Posterior cingulate gyrus (tissue), 11 donors: ENCODE data around the gene DR1.
A peak's percentile ranks its signal among the peaks of the same experiment; 100 is the strongest.

Experiments used
- DNase-seq, 10 donors: peaks; one replicate each; pipeline versions ENCODE4 v3.0.0 to v3.0.0-alpha.2; 2020 to 2021; ENCODE audit warnings: mixed read lengths in 3 of 10
- intact Hi-C: fragments of 100-400 bp; cut with DNase I; formaldehyde crosslinking; loops from one replicate; pipeline ENCODE4 v1.15.1; 2023

The DR1 gene

DNA sequence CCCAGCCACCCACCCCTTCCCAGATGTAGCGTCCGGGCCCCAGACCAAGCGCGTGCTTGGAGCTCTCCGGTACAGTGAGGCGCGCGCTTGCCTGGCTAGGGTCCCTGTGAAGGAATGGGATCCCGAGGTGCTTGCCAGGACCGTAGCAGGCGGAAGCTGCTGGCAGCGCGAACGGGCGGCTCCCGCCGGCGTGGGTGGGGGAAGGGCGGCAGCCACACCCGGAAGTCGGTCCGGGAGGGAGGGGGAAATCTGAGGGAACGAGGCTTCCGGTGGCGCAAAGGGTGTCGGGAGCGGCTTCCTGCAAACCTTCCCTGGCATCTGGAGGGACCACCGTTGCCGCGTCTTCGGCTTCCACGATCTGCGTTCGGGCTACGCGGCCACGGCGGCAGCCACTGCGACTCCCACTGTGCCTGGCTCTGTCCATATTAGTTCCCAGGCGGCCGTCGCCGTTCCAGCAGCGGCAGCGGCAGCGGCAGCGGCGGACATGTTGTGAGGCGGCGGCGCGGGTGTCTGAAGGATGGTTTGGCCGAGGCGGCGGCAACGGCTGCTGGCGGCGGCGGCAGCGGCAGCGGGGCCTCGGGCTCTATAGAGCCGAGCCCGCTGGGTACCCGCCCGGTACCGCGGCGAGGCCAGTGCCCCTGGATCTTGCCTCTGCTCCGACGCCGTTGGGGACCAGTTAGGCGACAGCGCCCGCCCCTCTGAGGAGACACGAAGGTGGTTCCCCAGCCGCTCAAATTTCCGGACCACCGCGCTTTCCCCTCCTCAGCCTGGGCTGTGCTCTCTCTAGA is at the start of gene DR1:
TSS of gene DR1 (plus strand) at position 275 of the 788 bp plus-strand sequence. CDS start 739 bp downstream, outside the sequence.
- peak; percentile 89 to 99 (median 94) for DNase-seq
- intact Hi-C loops, result loop anchor here (5.0 kb wide), 3 partner anchors 164 to 501 kb away; partner anchors contain the start of genes CCDC18, MTF2 and TMED5

DNA sequence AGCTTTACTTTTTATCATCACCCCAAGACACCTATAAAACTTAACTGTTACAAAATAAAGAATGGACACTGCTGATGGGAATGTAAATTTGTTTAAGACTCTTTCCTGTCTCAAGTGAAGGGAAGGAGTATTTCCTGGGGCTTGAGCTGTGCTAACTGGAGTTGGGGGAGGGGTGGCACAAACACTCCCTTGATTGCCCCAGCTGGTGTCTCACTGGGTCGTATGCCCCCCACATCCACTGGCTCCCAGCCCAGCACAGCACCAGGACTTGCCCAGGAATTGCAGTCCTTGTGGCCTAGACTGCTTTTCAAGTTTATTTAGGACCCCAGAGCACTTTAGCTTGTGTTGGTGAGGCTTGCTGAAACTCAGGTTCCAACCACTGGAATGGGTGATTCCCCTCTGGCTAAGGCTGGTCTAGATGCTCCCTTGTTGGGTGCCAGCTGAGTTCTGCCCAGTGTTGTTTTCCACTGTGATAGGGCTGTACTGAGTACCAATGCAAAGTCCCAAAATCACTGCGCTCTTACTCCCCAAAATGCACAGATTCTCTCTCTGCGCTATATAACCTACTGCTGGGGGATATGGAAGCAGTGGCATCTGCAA is 49.1 kb upstream of the DR1 start:
- no peak for DNase-seq
- intact Hi-C loops, result no loop called here

DNA sequence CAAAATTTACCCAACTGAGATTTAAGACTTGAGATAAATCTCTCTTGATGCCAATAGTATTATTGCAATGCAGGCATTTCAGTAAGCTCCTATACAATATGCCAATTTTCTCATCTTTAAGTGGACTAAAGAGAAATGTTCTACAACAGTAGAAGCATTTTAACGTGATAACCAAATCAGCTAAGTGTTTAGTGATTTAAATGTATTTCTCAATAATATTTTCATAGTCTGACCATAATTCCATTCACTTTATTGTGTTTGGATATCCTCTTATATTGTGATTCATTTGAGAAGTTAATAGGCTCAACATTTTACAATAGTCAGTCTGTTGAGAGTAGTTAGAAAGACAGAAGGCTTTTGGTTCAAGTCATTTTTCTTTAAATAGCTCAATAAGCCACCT is 44.6 kb upstream of the DR1 start:
- no peak for DNase-seq
- intact Hi-C loops, result no loop called here

DNA sequence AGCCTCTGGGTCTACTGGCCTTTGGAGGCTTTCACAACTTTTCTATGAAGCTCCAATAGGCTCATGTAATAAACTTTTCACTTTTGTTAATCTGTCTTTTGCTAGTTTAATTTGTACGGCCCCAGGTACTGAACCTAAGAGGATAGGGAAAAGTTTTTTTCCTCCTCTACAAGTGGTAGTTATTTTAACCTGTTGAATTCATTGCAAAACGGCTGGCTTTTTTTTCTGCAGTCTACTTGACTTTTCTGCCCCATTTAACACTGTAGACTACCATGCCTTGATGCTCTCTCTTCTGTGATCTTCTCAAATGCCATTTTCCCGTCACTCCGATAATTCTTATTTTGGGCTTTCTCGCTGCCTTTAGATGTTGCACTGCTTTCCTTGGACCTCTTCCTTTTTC is 43.6 kb upstream of the DR1 start:
- intact Hi-C loops, result no loop called here
- no peak for DNase-seq

DNA sequence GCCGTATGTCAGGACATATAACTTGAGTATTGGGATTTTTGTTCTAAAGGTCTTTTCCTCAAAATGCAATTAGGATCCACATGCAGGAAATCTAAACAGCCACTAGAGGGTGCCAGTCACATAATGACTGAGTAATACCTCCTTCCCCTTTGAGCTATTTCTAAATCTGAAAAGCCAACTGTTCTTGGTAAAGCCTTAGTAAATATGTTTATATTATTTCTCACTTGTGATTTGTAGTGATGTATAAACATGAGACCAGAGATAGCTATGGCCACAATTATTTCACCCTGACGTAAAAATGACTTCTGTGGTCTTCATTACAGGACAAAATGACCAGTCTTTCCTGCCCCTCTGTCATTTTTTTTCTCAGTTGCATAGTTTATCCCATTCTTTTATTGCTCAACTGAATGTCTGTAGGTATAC is 41.0 kb upstream of the DR1 start:
- intact Hi-C loops, result no loop called here
- peak in 3 of 10 donors; percentile 16 to 38 (median 32) for DNase-seq

DNA sequence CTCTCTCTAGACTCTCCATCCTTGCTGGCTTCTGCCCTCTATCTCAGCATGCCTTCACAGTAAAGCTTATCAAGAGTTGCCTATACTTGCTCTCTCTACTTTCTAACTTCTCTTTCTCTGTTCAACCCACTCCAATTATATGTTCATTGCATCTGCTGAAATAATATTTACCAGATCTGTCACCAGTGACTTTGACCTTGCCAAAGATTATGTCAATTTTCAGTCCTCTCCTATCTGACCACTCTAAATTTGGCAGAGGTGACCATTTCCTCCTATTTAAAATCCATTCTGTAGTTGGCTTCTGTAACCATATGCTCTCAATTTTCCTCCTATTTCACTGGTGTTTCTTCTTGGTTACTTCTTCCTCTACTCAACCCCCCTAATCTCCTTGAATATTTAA is 38.8 kb upstream of the DR1 start:
- no peak for DNase-seq
- intact Hi-C loops, result no loop called here

DNA sequence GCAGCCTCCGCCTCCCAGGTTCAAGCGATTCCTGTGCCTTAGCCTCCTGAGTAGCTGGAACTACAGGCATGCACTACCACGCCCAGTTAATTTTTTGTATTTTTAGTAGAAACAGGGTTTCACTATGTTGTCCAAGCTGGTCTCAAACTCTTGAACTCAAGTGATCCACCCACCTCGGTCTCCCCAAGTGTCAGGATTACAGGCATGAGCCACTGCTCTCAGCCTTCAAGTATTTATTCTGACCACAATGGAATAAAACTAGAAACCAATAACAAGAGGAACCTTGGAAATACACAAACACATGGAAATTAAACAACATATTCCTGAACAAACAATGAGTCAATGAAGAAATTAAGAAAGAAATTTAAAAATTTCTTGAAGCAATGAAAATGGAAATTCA is 32.7 kb upstream of the DR1 start:
- intact Hi-C loops, result no loop called here
- DNase-seq, result no peak

DNA sequence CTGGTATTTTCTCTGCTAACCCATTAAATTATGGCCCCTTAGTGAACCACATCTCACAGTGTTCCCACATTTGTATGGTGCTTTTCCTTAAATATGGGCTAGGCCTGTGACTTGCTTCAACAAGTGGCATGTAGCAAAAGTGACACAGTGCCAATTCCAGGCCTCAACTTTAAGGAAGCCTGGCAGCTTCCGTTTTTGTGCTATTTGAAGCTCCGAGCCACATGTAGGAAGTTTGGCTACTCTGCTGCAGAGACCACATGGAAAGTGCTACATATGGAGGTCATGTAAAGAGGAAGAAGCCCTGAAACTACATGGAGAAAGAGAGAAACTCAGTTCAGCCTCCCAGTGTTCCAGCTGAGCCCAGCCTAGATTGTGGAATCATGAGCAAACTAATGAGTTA is 28.5 kb upstream of the DR1 start:
- intact Hi-C loops, result no loop called here
- DNase-seq, result peak in 2 of 10 donors; percentile 10 to 64

DNA sequence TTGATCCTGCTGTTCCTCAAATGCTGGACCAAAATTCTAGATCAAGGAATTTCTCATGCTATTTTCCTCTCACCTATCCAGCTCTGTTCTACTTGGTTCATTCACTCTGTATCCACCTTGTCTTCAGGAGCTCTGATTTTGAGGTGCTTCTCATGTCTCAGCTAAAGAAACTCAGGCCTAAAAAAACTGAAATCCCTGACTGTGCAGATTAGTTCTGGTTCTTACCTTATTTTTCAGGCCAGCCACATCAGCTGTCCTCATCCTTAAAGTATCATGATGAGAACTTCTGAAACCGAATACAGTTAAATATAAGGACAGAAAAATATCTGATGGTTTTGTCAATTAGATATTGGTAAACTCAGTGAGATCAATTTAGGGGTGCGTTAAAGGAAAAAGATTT is 27.8 kb upstream of the DR1 start:
- no peak for DNase-seq
- intact Hi-C loops, result no loop called here

DNA sequence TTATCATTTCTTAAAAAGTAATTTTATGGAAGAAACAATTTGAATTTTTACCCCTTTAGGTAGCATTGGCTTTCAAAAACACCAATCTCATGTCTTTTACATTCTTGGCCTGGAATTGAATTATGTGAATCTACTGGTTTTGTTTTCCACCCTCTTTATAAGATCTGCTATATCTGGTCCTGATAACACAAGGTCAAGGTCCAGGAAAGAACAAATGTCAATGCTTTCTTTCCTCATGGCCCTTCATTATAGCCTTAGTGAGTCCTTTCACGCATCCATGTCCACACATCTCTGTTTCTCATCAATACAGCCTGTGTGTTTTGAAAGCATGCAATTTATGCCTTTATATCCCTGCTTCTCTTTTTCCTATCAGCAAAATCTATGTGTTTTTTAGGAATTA is 24.0 kb upstream of the DR1 start:
- intact Hi-C loops, result no loop called here
- no peak for DNase-seq

DNA sequence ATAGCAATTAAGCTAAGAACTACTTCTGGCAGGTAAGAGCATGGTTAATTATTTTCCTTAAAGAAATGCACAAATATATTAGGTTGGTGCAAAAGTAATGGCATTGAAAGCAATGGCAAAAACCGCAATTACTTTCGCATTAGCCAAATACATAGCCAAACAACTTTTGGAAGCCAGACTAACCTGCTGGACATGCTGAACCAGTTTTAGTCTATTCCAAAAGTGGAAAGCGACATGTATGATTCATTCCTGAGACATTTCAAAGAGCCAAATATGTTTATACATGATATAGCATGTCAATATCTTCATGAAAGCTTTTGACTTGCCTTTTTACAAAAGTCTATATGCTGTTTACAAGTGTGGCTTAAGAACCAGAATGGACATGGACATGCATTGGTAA is 23.4 kb upstream of the DR1 start:
- DNase-seq, result no peak
- intact Hi-C loops, result no loop called here

DNA sequence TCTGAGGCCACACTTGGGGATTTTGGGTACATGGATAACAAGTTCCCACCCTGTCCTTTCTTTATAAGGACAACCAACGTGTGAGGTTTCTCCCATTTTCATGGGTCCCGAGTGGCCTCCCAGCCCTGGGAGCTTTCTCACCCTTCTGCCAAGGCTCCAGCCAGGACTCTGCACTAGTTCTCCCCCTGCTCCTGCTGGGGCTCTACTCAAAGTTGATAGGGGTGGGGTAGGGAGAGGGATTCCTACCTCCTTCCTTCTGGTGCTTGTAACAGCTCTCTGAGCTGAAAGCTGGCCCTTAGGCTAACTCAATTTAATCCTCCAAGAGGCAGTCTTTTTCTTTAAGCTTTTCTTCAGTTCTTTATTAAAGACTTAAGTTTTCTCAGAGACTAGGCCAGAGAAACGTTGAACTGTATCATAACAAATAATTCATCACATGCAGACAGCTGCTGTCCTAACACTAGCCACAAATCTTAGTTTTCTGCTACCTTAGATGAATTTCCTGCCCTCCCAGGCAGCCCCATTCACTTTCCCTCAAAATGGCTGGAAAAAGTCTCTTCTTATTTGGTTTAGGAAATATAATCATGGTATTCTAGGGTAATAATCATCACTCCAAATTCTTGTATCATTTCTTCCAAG is 22.4 kb upstream of the DR1 start:
- DNase-seq, result no peak
- intact Hi-C loops, result no loop called here

DNA sequence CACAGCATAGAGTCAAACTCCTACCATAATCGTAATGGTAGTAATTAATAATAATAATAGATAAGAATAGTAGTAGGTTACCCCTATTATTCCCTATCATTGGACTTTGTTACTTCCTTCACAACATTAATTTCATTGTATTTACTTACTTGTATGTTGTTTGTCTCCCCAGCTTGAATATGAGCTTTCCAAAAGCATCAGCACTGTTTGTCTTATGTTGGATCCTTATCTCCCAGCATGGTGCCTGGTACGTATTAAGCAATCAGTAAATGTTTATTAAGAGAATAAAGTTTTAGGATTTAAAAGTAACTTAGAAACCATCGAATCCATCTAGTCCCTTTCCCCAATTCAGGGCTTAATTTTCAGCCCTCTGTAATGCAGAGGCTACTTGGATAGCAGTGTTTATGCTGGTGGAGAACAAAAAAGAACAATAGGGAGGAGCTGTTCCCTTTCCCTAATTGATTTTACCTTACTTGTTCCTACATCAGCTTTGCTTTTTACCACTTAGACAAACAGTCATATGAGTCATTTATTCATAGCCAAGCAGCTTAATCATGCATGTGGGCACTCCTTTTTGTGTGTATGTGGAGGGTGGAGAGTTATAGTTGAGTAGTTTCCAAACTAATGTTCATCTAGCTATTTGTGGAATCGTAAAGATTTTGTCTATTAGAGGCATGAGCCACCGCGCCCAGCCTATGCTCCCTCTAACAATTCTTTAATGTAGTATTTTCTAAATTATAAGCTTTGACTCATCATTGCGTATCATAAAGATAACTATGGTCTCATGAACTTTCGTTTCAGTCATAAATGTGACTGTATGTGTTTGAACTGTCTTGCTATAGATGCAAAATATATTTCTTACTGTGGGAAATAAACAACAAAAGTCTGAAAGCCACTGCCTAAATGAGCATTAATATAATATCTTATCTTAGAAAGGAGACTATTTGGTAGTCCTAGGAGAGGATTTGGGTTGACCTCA is 20.9 kb upstream of the DR1 start:
- intact Hi-C loops, result no loop called here
- DNase-seq, result no peak

DNA sequence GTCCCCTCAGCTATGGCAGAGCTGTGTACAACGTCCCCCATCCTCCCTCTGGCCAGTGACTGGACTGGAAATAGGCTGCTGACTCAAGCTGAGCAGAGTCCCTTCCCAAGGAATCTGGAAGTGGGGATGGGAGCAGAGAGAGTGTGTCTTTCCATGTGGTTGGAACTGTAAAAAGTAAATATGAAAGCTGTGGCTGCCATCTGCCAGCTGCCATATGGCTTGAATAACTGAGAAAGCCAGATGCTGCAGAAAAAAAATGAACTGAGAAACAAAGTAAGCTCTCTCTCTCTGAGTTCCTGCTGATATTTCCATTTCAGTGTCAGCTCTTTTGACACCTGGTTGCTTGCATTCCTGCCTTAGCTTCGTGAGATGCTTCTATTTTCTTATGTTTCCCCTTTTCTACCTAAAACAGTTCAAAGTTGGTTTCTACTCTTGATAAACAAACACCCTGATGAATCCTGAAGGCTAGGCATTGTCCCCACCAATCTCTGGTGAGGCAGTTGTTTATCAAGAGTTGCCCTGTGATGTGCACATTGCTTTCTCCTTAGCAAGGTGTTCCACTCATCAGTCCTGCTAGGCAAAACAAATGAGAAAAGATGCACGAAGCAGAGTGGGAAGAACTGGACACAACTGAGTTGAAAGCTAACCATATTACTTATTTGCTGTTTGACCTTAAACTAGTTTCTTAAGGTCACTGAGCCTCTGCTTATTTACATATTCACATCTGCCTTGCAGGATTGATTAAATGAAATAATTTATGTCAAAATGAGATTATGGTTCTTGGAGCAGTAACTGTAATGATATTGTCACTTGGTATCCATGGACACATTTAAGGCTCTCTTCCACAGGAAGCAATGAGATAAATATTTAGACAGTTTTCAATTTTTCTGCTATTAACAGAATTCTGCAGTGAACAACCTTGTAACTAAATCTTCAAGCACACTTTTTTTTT is 16.6 kb upstream of the DR1 start:
- intact Hi-C loops, result no loop called here

DNA sequence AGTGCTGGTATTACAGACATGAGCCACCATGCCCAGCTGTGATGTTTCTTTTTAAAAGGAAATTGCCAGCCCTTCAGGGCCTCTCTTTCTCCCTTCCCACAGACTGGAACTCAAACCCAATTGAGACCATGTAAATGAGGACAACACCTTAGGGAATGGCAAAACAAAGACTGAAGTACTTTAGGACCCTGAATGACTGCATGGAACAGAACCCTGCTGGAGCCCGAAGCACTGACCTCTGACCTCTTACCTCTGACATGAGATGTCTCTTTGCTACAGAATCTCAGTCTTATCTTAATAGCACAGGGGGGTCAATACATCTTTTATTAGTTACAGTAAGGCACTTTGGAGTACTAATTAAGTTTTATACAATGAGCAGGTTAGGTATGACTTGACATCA is 15.5 kb upstream of the DR1 start:
- intact Hi-C loops, result no loop called here
- DNase-seq, result no peak

More for the DNA sequence above, 16.6 kb upstream of the DR1 start:
- peak in 1 of 10 donors; percentile 7 for DNase-seq

DNA sequence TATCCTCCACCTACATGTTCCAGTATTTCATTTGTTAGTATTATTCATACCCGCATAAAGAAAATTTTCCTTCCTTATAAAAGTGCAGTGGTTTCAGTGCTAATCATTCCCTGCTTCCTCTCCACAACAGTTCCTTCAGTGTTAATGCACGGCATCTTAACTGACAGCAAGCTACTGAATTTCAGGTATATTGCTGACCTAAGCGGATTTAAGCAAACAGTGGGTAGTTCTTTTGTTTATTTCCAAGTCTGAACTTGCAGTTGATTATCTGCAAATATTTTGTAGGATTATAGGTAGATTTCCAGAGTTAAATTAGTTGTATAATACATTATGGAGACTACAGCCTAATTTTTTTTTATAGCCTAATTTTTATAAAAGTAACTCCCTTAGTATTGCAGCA is 15.1 kb upstream of the DR1 start:
- DNase-seq, result no peak
- intact Hi-C loops, result no loop called here

DNA sequence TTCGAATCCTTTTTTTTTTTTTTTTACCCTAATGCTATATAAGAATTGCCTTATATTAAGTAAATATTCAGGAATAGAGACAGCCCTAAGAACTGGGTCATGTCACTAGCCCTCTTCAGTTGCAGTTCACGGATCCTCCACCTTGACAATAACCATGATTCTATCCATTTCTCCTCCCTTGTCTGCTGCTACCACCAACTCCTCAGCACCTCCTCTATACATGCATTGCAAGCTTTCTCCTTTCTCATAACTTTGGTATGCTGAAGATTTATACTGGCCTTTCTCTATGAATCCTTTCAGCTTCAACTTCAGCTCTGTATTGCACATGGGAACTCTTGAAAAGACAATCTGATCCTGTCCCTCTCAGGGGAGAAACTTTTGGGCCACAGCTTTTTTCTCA is 14.3 kb upstream of the DR1 start:
- DNase-seq, result no peak
- intact Hi-C loops, result no loop called here

DNA sequence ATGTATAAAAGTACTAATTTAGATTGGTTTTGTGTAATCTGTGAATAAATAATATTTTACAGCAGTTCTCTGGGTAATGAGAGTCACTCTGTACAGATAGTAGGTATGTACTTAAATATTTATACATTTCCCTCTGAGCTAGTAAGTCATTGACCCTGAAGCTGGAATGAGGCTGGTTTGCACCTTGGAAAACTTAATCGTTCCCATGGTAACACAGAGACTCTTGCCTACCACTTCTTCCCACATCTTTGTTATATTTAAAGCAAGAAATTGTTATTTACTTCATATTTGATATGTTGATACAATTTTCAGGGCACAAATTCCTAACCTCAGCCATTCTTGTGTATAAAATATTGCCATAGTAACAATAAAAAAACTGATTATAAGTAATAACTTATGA is 13.3 kb upstream of the DR1 start:
- no peak for DNase-seq
- intact Hi-C loops, result no loop called here

DNA sequence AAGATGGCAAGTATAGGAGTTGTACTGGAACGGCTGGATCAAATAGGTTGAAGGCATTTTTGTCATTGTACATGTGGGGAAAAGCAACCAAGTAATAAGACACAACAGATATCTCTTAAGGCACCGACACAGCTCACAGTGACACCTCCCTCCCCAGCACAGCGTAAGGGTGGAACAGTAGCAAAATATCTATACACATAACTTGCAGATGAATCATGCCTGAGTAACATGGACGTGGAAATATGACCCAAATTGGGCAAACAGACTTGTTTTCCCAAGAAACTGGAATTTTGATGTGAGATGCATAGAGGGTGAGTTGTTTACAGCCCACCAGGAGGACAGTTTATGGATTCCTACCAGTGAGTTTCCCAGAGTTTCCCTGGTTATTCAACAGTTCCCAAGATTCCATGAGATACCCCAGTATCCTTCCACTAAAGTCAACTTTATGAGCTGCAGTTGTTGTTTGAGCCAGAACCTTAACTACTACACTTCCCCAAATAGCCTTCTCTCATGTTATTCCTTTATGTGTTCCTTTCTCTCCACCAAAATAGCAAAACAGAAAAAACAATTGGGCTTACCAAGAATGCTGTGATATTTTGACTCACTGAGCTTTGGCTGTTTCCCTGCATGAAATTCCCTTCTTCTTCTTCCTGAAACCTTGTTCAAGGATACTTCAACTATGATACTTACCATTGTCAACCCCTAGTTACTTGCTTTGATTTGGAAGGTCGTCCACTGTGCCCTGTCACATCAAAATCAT is 7.1 kb upstream of the DR1 start:
- intact Hi-C loops, result no loop called here

More for the DNA sequence above, 7.1 kb upstream of the DR1 start:
- DNase-seq, result no peak
